ENCODE data around the gene THSD4. TPM values are rescaled to one million over a fixed set of nuclear protein-coding genes. Genes with fewer than 3 reads are reported as not detected.

THSD4 gene
- total RNA-seq, 1 experiment from 2014 or later, result 0.29 TPM

DNA sequence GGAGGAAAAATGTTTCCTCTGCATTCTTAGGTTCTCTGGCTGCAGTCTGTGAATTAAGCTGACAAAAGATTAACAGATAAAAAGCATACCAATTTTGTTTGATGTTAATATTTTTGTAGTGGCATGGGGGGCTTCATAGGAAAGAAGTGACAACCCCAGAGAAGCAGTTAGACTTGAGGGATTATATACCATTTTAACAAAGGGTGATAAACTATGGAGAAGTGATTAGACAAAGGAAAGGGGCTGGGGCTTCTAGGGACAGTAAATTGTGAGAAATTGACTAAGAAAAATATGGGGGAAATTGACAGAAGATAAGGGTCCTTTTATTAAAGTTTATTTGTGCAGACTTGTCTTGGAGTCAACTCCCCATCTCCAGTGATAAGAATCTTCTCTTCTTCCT is 639.4 kb downstream of the THSD4 start:
- H3K4me1 ChIP-seq, result peaks cover 21% of the 10 kb centered on the region
- TF ChIP-seq, protein P1, sequence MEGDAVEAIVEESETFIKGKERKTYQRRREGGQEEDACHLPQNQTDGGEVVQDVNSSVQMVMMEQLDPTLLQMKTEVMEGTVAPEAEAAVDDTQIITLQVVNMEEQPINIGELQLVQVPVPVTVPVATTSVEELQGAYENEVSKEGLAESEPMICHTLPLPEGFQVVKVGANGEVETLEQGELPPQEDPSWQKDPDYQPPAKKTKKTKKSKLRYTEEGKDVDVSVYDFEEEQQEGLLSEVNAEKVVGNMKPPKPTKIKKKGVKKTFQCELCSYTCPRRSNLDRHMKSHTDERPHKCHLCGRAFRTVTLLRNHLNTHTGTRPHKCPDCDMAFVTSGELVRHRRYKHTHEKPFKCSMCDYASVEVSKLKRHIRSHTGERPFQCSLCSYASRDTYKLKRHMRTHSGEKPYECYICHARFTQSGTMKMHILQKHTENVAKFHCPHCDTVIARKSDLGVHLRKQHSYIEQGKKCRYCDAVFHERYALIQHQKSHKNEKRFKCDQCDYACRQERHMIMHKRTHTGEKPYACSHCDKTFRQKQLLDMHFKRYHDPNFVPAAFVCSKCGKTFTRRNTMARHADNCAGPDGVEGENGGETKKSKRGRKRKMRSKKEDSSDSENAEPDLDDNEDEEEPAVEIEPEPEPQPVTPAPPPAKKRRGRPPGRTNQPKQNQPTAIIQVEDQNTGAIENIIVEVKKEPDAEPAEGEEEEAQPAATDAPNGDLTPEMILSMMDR (IDR thresholded peaks at IDR 0.05; ENCODE audit: insufficient read depth in 1 of 2, low read depth in 1 of 2, low read length in 1 of 2, severe bottlenecking in 1 of 2, unreplicated experiment in 1 of 2), result no peak
- Mint-ChIP-seq H3K36me3 (ENCODE audit: insufficient read depth, unreplicated experiment) (no peaks in the 10 kb centered on the region), H3K4me1 (ENCODE audit: low read depth, unreplicated experiment) (peaks cover 13% of the 10 kb centered on the region), H3K9me3 (ENCODE audit: unreplicated experiment) (peaks cover 14% of the 10 kb centered on the region), H3K27me3 (ENCODE audit: insufficient read depth, unreplicated experiment) (no peaks in the 10 kb centered on the region), H3K4me3 (ENCODE audit: unreplicated experiment) (no peak overlapping the region), H3K27ac (ENCODE audit: unreplicated experiment) (no peak overlapping the region)
- H3K9me3 ChIP-seq, result peaks cover 6% of the 10 kb centered on the region; the same call in 1 of the 2 replicates
- no peak overlapping the region for H3K4me3 ChIP-seq (ENCODE audit: low read depth, low read length)
- no peaks in the 10 kb centered on the region for H3K36me3 ChIP-seq (ENCODE audit: control insufficient read depth, insufficient read depth, low read length)
- ChIA-PET CTCF (no interaction called here), POLR2A (no interaction called here)
- H3K27me3 ChIP-seq (replicated peaks; ENCODE audit: control insufficient read depth, insufficient read depth, low read length), result no peaks in the 10 kb centered on the region
- DNase-seq, result no peak
- intact Hi-C loops (cut with micrococcal nuclease; ENCODE audit: unreplicated experiment), result loop anchor here (10.0 kb wide), 1 partner anchor 400 kb away; no protein-coding TSS in a partner anchor
- no TSS peak for BruUV-seq (replicated peaks)

DNA sequence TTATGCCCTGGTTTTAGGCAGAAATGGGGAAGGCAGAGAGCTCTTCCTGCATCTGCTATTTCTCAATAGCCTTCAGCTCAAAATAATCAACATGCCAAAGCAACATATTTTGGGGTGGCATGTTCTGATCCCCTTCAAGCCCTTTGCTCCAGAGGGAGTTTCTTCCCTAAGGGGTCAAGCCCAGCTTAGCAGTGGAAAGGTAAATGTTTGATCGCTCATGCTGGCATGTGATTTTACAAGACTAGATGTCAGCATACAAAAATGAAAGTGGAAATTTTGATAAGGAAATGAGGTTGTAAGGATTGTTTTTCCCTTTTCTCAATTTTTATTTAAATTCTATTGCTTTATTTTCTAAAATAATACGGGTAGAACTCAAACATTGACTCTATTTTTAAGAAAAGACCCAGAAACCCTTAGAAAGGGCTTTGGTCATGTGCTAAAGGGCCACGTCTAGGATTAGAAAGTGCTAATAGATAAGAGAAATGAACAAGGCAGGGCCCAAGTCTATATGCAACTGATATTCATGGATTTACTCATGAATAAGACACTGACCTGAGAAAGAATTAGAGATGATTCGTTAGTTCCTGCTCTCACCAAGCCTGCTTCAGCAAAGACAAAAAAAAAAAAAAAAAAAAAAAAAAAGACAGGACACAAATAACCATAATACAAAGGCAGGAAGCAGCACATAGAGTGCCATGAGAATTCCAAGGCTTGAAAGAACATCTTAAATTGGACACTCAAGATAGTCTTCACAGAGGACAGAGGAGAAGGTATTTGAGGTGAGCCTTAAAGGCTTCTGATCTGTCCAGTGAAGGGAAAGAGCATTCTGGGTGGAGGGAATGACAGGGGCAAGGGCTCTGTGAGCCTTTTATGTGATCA is 640.1 kb downstream of the THSD4 start:
- CTCF ChIA-PET, result no interaction called here
- no TSS peak for BruUV-seq (replicated peaks)
- H3K27me3 Mint-ChIP-seq (ENCODE audit: insufficient read depth, unreplicated experiment), result no peaks in the 10 kb centered on the region
- peaks cover 13% of the 10 kb centered on the region for H3K4me1 Mint-ChIP-seq (ENCODE audit: low read depth, unreplicated experiment)
- POLR2A ChIA-PET, result no interaction called here
- H3K9me3 Mint-ChIP-seq (ENCODE audit: unreplicated experiment), result peaks cover 18% of the 10 kb centered on the region
- H3K4me1 ChIP-seq, result peaks cover 21% of the 10 kb centered on the region
- no peak for DNase-seq
- no peaks in the 10 kb centered on the region for H3K27me3 ChIP-seq (replicated peaks; ENCODE audit: control insufficient read depth, insufficient read depth, low read length)
- no peak overlapping the region for H3K27ac Mint-ChIP-seq (ENCODE audit: unreplicated experiment)
- no peaks in the 10 kb centered on the region for H3K36me3 ChIP-seq (ENCODE audit: control insufficient read depth, insufficient read depth, low read length)
- intact Hi-C loops (cut with micrococcal nuclease; ENCODE audit: unreplicated experiment), result loop anchor here (10.0 kb wide), 1 partner anchor 399 kb away; no protein-coding TSS in a partner anchor
- TF ChIP-seq, protein P1 (IDR thresholded peaks at IDR 0.05; ENCODE audit: insufficient read depth in 1 of 2, low read depth in 1 of 2, low read length in 1 of 2, severe bottlenecking in 1 of 2, unreplicated experiment in 1 of 2), result no peak
- H3K36me3 Mint-ChIP-seq (ENCODE audit: insufficient read depth, unreplicated experiment), result no peaks in the 10 kb centered on the region
- no peak overlapping the region for H3K4me3 Mint-ChIP-seq (ENCODE audit: unreplicated experiment)
- H3K9me3 ChIP-seq, result peaks cover 13% of the 10 kb centered on the region
- no peak overlapping the region for H3K4me3 ChIP-seq (ENCODE audit: low read depth, low read length)

DNA sequence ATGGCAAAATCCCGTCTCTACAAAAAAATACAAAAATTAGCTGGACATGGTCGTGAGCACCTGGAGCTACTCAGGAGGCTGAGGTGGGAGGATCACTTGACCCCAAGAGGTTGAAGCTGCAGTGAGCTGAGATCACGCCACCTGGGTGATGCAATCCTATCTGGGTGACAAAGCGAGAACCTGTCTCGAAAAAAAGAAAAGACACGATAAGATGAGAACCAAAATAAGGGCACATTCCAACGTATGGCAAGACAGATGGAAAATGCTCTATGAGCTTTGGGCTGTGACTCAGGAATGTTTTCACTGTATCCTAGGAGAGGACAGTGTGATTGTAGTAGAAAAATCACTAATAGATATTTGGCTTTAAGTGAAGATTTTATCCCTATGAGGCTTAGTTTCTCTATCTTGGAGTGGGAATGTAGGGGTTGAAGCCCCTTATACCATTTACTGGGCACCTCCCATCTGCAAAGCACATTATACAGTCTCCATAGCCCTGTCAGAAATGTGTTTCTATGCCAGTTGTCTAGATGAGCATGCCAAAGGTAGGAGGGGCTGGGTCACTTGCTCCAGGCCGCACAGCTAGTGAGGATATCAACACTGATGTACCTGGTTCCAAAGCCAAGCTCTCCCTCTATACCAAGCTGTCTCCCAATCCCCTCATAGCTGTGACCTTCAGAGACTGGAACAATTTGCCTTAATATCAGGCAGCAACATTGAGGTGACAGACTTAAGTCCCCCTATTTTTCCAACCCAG is 641.5 kb downstream of the THSD4 start:
- BruUV-seq (replicated peaks), result no TSS peak
- ChIA-PET POLR2A (no interaction called here), CTCF (interaction anchor here (1.6 kb wide), 1 partner anchor 13 kb away, joined by 3 read pairs; no protein-coding TSS in a partner anchor)
- no peaks in the 10 kb centered on the region for H3K36me3 ChIP-seq (ENCODE audit: control insufficient read depth, insufficient read depth, low read length)
- Mint-ChIP-seq H3K27ac (ENCODE audit: unreplicated experiment) (no peak overlapping the region), H3K36me3 (ENCODE audit: insufficient read depth, unreplicated experiment) (no peaks in the 10 kb centered on the region), H3K27me3 (ENCODE audit: insufficient read depth, unreplicated experiment) (no peaks in the 10 kb centered on the region), H3K4me1 (ENCODE audit: low read depth, unreplicated experiment) (peaks cover 16% of the 10 kb centered on the region), H3K9me3 (ENCODE audit: unreplicated experiment) (peaks cover 32% of the 10 kb centered on the region), H3K4me3 (ENCODE audit: unreplicated experiment) (no peak overlapping the region)
- no peak for DNase-seq
- H3K27me3 ChIP-seq (replicated peaks; ENCODE audit: control insufficient read depth, insufficient read depth, low read length), result no peaks in the 10 kb centered on the region
- TF ChIP-seq, protein P1 (IDR thresholded peaks at IDR 0.05; ENCODE audit: insufficient read depth in 1 of 2, low read depth in 1 of 2, low read length in 1 of 2, severe bottlenecking in 1 of 2, unreplicated experiment in 1 of 2), result no peak
- H3K4me1 ChIP-seq, result peaks cover 23% of the 10 kb centered on the region
- H3K4me3 ChIP-seq (ENCODE audit: low read depth, low read length), result no peak overlapping the region
- intact Hi-C loops (cut with micrococcal nuclease; ENCODE audit: unreplicated experiment), result loop anchor here (10.0 kb wide), 1 partner anchor 398 kb away; no protein-coding TSS in a partner anchor
- peaks cover 21% of the 10 kb centered on the region for H3K9me3 ChIP-seq
